H9 (cell line): ENCODE measurements around the gene G6PC2. TPM values are rescaled to one million over a fixed set of nuclear protein-coding genes. Genes with fewer than 3 reads are reported as not detected.

ENCODE experiments used
- DNase-seq: peaks from one replicate; pipeline ENCODE4 v3.0.0-alpha.2; 2017
- H2AFZ ChIP-seq: one replicate; pipeline ENCODE4 v1.6.1; 2013; ENCODE audit warnings: mild to moderate bottlenecking, low read length, control low read depth, moderate library complexity
- H2AK5ac ChIP-seq: 2 replicates; pipeline ENCODE4 v1.6.1; 2013; ENCODE audit warnings: low read length, control low read depth, mixed read lengths; ENCODE audit not compliant: insufficient read length
- H2BK120ac ChIP-seq: one replicate; pipeline ENCODE4 v1.6.1; 2013; ENCODE audit warnings: low read depth, mild to moderate bottlenecking, low read length, control low read depth, inconsistent platforms; ENCODE audit not compliant: poor library complexity, severe bottlenecking
- H2BK12ac ChIP-seq: 2 replicates; pipeline ENCODE4 v1.6.1; 2013; ENCODE audit warnings: low read length, control low read depth, mixed read lengths, low read depth; ENCODE audit not compliant: insufficient read length
- H2BK15ac ChIP-seq: 2 replicates; pipeline ENCODE4 v1.6.1; 2013; ENCODE audit warnings: low read depth, low read length, control low read depth
- H2BK20ac ChIP-seq: one replicate; pipeline ENCODE4 v1.6.1; 2013; ENCODE audit warnings: low read depth, mild to moderate bottlenecking, low read length, control low read depth, inconsistent platforms; ENCODE audit not compliant: poor library complexity, severe bottlenecking
- H2BK5ac ChIP-seq: 2 replicates; pipeline ENCODE4 v1.6.1; 2013; ENCODE audit warnings: low read length, control low read depth, mixed read lengths; ENCODE audit not compliant: insufficient read length
- H3K14ac ChIP-seq: 2 replicates; pipeline ENCODE4 v1.6.1; 2013; ENCODE audit warnings: low read length, control low read depth; ENCODE audit not compliant: insufficient read depth
- H3K18ac ChIP-seq: 2 replicates; pipeline ENCODE4 v1.6.1; 2013; ENCODE audit warnings: low read depth, mild to moderate bottlenecking, mixed read lengths, low read length, control low read depth; ENCODE audit not compliant: insufficient read length
- H3K23ac ChIP-seq: 2 replicates; pipeline ENCODE4 v1.6.1; 2013; ENCODE audit warnings: low read length, control low read depth, mixed read lengths, low read depth; ENCODE audit not compliant: insufficient read length
- H3K23me2 ChIP-seq: 2 replicates; pipeline ENCODE4 v1.6.1; 2013; ENCODE audit warnings: low read depth, mild to moderate bottlenecking, mixed read lengths, low read length, control low read depth; ENCODE audit not compliant: insufficient read length, poor library complexity, severe bottlenecking
- H3K27ac ChIP-seq: 2 replicates; pipeline ENCODE4 v1.5.1; 2013; ENCODE audit warnings: low read length, control low read depth, mixed read lengths, low read depth; ENCODE audit not compliant: insufficient read length
- H3K27me3 ChIP-seq: 2 replicates; pipeline ENCODE4 v1.6.1; 2013; ENCODE audit warnings: low read length, control low read depth, inconsistent platforms; ENCODE audit not compliant: insufficient read depth
- H3K4ac ChIP-seq: 2 replicates; pipeline ENCODE4 v1.6.1; 2013; ENCODE audit warnings: low read depth, mild to moderate bottlenecking, control low read depth, inconsistent platforms, low read length, moderate library complexity
- H3K4me1 ChIP-seq: 2 replicates; pipeline ENCODE4 v1.6.1; 2013; ENCODE audit warnings: low read length, control low read depth, inconsistent platforms; ENCODE audit not compliant: insufficient read depth
- H3K4me2 ChIP-seq: 2 replicates; pipeline ENCODE4 v1.6.1; 2013; ENCODE audit warnings: low read length, control low read depth, mixed read lengths; ENCODE audit not compliant: insufficient read length, insufficient read depth
- H3K56ac ChIP-seq: 2 replicates; pipeline ENCODE4 v1.6.1; 2013; ENCODE audit warnings: low read depth, mild to moderate bottlenecking, mixed read lengths, low read length, control low read depth; ENCODE audit not compliant: insufficient read length
- H3K79me1 ChIP-seq: 2 replicates; pipeline ENCODE4 v1.6.1; 2013; ENCODE audit warnings: low read depth, mild to moderate bottlenecking, moderate library complexity, low read length, control low read depth, inconsistent platforms; ENCODE audit not compliant: insufficient read depth, poor library complexity, severe bottlenecking
- H3K79me2 ChIP-seq: 2 replicates; pipeline ENCODE4 v1.6.1; 2013; ENCODE audit warnings: low read length, control low read depth, inconsistent platforms; ENCODE audit not compliant: insufficient read depth
- H3K9ac ChIP-seq: 2 replicates; pipeline ENCODE4 v1.6.1; 2013; ENCODE audit warnings: low read length, control low read depth, mixed read lengths; ENCODE audit not compliant: insufficient read length; ENCODE audit errors: extremely low read depth
- H3K9me3 ChIP-seq: one replicate; pipeline ENCODE4 v1.6.1; 2013; ENCODE audit warnings: low read depth, low read length, inconsistent platforms; ENCODE audit not compliant: control insufficient read depth
- H3T11ph ChIP-seq: one replicate; pipeline ENCODE4 v1.6.1; 2013; ENCODE audit warnings: mild to moderate bottlenecking, low read length, control low read depth, inconsistent platforms
- H4K20me1 ChIP-seq: one replicate; pipeline ENCODE4 v1.6.1; 2013; ENCODE audit not compliant: control insufficient read depth, insufficient read length, insufficient read depth
- H4K5ac ChIP-seq: 2 replicates; pipeline ENCODE4 v1.6.1; 2013; ENCODE audit warnings: low read depth, mild to moderate bottlenecking, mixed read lengths, low read length, control low read depth; ENCODE audit not compliant: insufficient read length
- H4K8ac ChIP-seq: replicated peaks from 2 replicates; pipeline ENCODE4 v1.6.1; 2013; ENCODE audit warnings: low read length, control low read depth, mixed read lengths, low read depth; ENCODE audit not compliant: insufficient read length
- H4K91ac ChIP-seq: 2 replicates; pipeline ENCODE4 v1.6.1; 2013; ENCODE audit warnings: low read depth, mild to moderate bottlenecking, moderate library complexity, mixed read lengths, low read length, control low read depth; ENCODE audit not compliant: insufficient read length
- H3K27ac Mint-ChIP-seq, 3 experiments: 2 replicates in 2 of 3; 3 replicates in 1 of 3; pipeline ENCODE4 v1.8.0; 2020 to 2021; ENCODE audit warnings: mixed read lengths in 3 of 3, mild to moderate bottlenecking in 1 of 3, moderate library complexity in 1 of 3
- H3K27me3 Mint-ChIP-seq: 2 replicates; pipeline ENCODE4 v1.8.0; 2021; ENCODE audit warnings: low read depth, mild to moderate bottlenecking, moderate library complexity, mixed read lengths
- H3K36me3 Mint-ChIP-seq, 3 experiments: 2 replicates in 2 of 3; 3 replicates in 1 of 3; pipeline ENCODE4 v1.8.0; 2020 to 2021; ENCODE audit warnings: low read depth in 3 of 3, mixed read lengths in 3 of 3; ENCODE audit not compliant: insufficient read depth in 1 of 3
- H3K4me1 Mint-ChIP-seq, 2 experiments: 2 replicates each; pipeline ENCODE4 v1.8.0; 2020; ENCODE audit warnings: mixed read lengths in 2 of 2
- H3K4me3 Mint-ChIP-seq, 2 experiments: 2 replicates in 1 of 2; 3 replicates in 1 of 2; pipeline ENCODE4 v1.8.0; 2020 to 2021; ENCODE audit warnings: mild to moderate bottlenecking in 2 of 2, mixed read lengths in 2 of 2, moderate library complexity in 1 of 2
- H3K9me3 Mint-ChIP-seq, 2 experiments: 2 replicates in 1 of 2; 3 replicates in 1 of 2; pipeline ENCODE4 v1.8.0; 2020; ENCODE audit warnings: mild to moderate bottlenecking in 2 of 2, mixed read lengths in 2 of 2, moderate library complexity in 1 of 2
- CTCF ChIP-seq: fragments of 200-600 bp; sonication (generic); conservative IDR thresholded peaks from 3 replicates; pipeline ENCODE4 v1.8.0; 2021; ENCODE audit warnings: antibody characterized with exemption, mild to moderate bottlenecking
- WGBS: extraction: QIAGEN DNeasy Blood & Tissue Kit; methylation state at CpG from one replicate; pipeline ENCODE4 v1.1.7; 2013; ENCODE audit warnings: missing lambda C conversion rate, low lambda C conversion rate, mixed read lengths; ENCODE audit not compliant: insufficient read length; ENCODE audit errors: extremely low coverage; 5-methylcytosine and 5-hydroxymethylcytosine counted together
- total RNA-seq: library from RNA; stranded (reverse); gene quantifications from 2 replicates; pipeline ENCODE4 v1.2.1, GENCODE V29; 2021

G6PC2 gene
- total RNA-seq, 1 experiment from 2014 or later = not detected

- no peaks in the 10 kb centered on the region for H3K23me2 ChIP-seq
- H3K27me3 ChIP-seq = no peaks in the 10 kb centered on the region
- H3K23ac ChIP-seq = no peak overlapping the region
- H4K91ac ChIP-seq = no peak overlapping the region
- no peak overlapping the region for H3K14ac ChIP-seq
- H2BK20ac ChIP-seq = no peak overlapping the region
- no peaks in the 10 kb centered on the region for H3K9me3 ChIP-seq
- no peak overlapping the region for H2AFZ ChIP-seq
- H3K18ac ChIP-seq = no peak overlapping the region
- H3K4ac ChIP-seq = no peak overlapping the region
- no peak overlapping the region for H2BK120ac ChIP-seq
- H3K4me1 ChIP-seq = no peaks in the 10 kb centered on the region
- no peak overlapping the region for H2BK12ac ChIP-seq
- no peak overlapping the region for H2AK5ac ChIP-seq
- H2BK5ac ChIP-seq = no peak overlapping the region
- H3T11ph ChIP-seq = no peak overlapping the region
- TF ChIP-seq CTCF = no peak
- H3K56ac ChIP-seq = no peak overlapping the region
- H3K9ac ChIP-seq = no peak overlapping the region
- no peaks in the 10 kb centered on the region for H4K20me1 ChIP-seq
- no peak overlapping the region for H3K4me2 ChIP-seq
- H3K79me2 ChIP-seq = no peaks in the 10 kb centered on the region
- H3K27ac Mint-ChIP-seq = no peak overlapping the region
- no peak overlapping the region for H2BK15ac ChIP-seq
- H4K5ac ChIP-seq = no peak overlapping the region
- no peaks in the 10 kb centered on the region for H3K27me3 Mint-ChIP-seq
- peaks cover 13% of the 10 kb centered on the region in 2 experiments for H3K9me3 Mint-ChIP-seq
- 0 out of 4 replicates have a peak, but pooled peaks cover 0 to 2% of the 10 kb centered on the region in 2 experiments for H3K4me1 Mint-ChIP-seq
- DNase-seq = no peak
- WGBS = no CpG with 5 or more reads among the region's 1 CpG
- H4K8ac ChIP-seq = no peak overlapping the region
- no peaks in the 10 kb centered on the region for H3K79me1 ChIP-seq
- H3K36me3 Mint-ChIP-seq = peaks cover 0 to 11% (median 0%) of the 10 kb centered on the region in 3 experiments; a peak in 1 of 7 replicates
- H3K4me3 Mint-ChIP-seq = no peak overlapping the region
- no peak overlapping the region for H3K27ac ChIP-seq
These were observed 48.2 kb downstream of the G6PC2 start for GRCh38 chr2:168949324-168949723.
